H9 (cell line): ENCODE results near the gene PGA3. TPM values are rescaled to one million over a fixed set of nuclear protein-coding genes. Genes with fewer than 3 reads are reported as not detected.

ENCODE experiments used
- DNase-seq: peaks from one replicate; pipeline ENCODE4 v3.0.0-alpha.2; 2017
- H2AFZ ChIP-seq: one replicate; pipeline ENCODE4 v1.6.1; 2013; ENCODE audit warnings: mild to moderate bottlenecking, low read length, control low read depth, moderate library complexity
- H2AK5ac ChIP-seq: 2 replicates; pipeline ENCODE4 v1.6.1; 2013; ENCODE audit warnings: low read length, control low read depth, mixed read lengths; ENCODE audit not compliant: insufficient read length
- H2BK120ac ChIP-seq: one replicate; pipeline ENCODE4 v1.6.1; 2013; ENCODE audit warnings: low read depth, mild to moderate bottlenecking, low read length, control low read depth, inconsistent platforms; ENCODE audit not compliant: poor library complexity, severe bottlenecking
- H2BK12ac ChIP-seq: 2 replicates; pipeline ENCODE4 v1.6.1; 2013; ENCODE audit warnings: low read length, control low read depth, mixed read lengths, low read depth; ENCODE audit not compliant: insufficient read length
- H2BK15ac ChIP-seq: 2 replicates; pipeline ENCODE4 v1.6.1; 2013; ENCODE audit warnings: low read depth, low read length, control low read depth
- H2BK20ac ChIP-seq: one replicate; pipeline ENCODE4 v1.6.1; 2013; ENCODE audit warnings: low read depth, mild to moderate bottlenecking, low read length, control low read depth, inconsistent platforms; ENCODE audit not compliant: poor library complexity, severe bottlenecking
- H2BK5ac ChIP-seq: 2 replicates; pipeline ENCODE4 v1.6.1; 2013; ENCODE audit warnings: low read length, control low read depth, mixed read lengths; ENCODE audit not compliant: insufficient read length
- H3K14ac ChIP-seq: 2 replicates; pipeline ENCODE4 v1.6.1; 2013; ENCODE audit warnings: low read length, control low read depth; ENCODE audit not compliant: insufficient read depth
- H3K18ac ChIP-seq: 2 replicates; pipeline ENCODE4 v1.6.1; 2013; ENCODE audit warnings: low read depth, mild to moderate bottlenecking, mixed read lengths, low read length, control low read depth; ENCODE audit not compliant: insufficient read length
- H3K23ac ChIP-seq: 2 replicates; pipeline ENCODE4 v1.6.1; 2013; ENCODE audit warnings: low read length, control low read depth, mixed read lengths, low read depth; ENCODE audit not compliant: insufficient read length
- H3K23me2 ChIP-seq: 2 replicates; pipeline ENCODE4 v1.6.1; 2013; ENCODE audit warnings: low read depth, mild to moderate bottlenecking, mixed read lengths, low read length, control low read depth; ENCODE audit not compliant: insufficient read length, poor library complexity, severe bottlenecking
- H3K27ac ChIP-seq: 2 replicates; pipeline ENCODE4 v1.5.1; 2013; ENCODE audit warnings: low read length, control low read depth, mixed read lengths, low read depth; ENCODE audit not compliant: insufficient read length
- H3K27me3 ChIP-seq: 2 replicates; pipeline ENCODE4 v1.6.1; 2013; ENCODE audit warnings: low read length, control low read depth, inconsistent platforms; ENCODE audit not compliant: insufficient read depth
- H3K4ac ChIP-seq: 2 replicates; pipeline ENCODE4 v1.6.1; 2013; ENCODE audit warnings: low read depth, mild to moderate bottlenecking, control low read depth, inconsistent platforms, low read length, moderate library complexity
- H3K4me1 ChIP-seq: 2 replicates; pipeline ENCODE4 v1.6.1; 2013; ENCODE audit warnings: low read length, control low read depth, inconsistent platforms; ENCODE audit not compliant: insufficient read depth
- H3K4me2 ChIP-seq: 2 replicates; pipeline ENCODE4 v1.6.1; 2013; ENCODE audit warnings: low read length, control low read depth, mixed read lengths; ENCODE audit not compliant: insufficient read length, insufficient read depth
- H3K56ac ChIP-seq: 2 replicates; pipeline ENCODE4 v1.6.1; 2013; ENCODE audit warnings: low read depth, mild to moderate bottlenecking, mixed read lengths, low read length, control low read depth; ENCODE audit not compliant: insufficient read length
- H3K79me1 ChIP-seq: 2 replicates; pipeline ENCODE4 v1.6.1; 2013; ENCODE audit warnings: low read depth, mild to moderate bottlenecking, moderate library complexity, low read length, control low read depth, inconsistent platforms; ENCODE audit not compliant: insufficient read depth, poor library complexity, severe bottlenecking
- H3K79me2 ChIP-seq: 2 replicates; pipeline ENCODE4 v1.6.1; 2013; ENCODE audit warnings: low read length, control low read depth, inconsistent platforms; ENCODE audit not compliant: insufficient read depth
- H3K9ac ChIP-seq: 2 replicates; pipeline ENCODE4 v1.6.1; 2013; ENCODE audit warnings: low read length, control low read depth, mixed read lengths; ENCODE audit not compliant: insufficient read length; ENCODE audit errors: extremely low read depth
- H3K9me3 ChIP-seq: one replicate; pipeline ENCODE4 v1.6.1; 2013; ENCODE audit warnings: low read depth, low read length, inconsistent platforms; ENCODE audit not compliant: control insufficient read depth
- H3T11ph ChIP-seq: one replicate; pipeline ENCODE4 v1.6.1; 2013; ENCODE audit warnings: mild to moderate bottlenecking, low read length, control low read depth, inconsistent platforms
- H4K20me1 ChIP-seq: one replicate; pipeline ENCODE4 v1.6.1; 2013; ENCODE audit not compliant: control insufficient read depth, insufficient read length, insufficient read depth
- H4K5ac ChIP-seq: 2 replicates; pipeline ENCODE4 v1.6.1; 2013; ENCODE audit warnings: low read depth, mild to moderate bottlenecking, mixed read lengths, low read length, control low read depth; ENCODE audit not compliant: insufficient read length
- H4K8ac ChIP-seq: replicated peaks from 2 replicates; pipeline ENCODE4 v1.6.1; 2013; ENCODE audit warnings: low read length, control low read depth, mixed read lengths, low read depth; ENCODE audit not compliant: insufficient read length
- H4K91ac ChIP-seq: 2 replicates; pipeline ENCODE4 v1.6.1; 2013; ENCODE audit warnings: low read depth, mild to moderate bottlenecking, moderate library complexity, mixed read lengths, low read length, control low read depth; ENCODE audit not compliant: insufficient read length
- H3K27ac Mint-ChIP-seq, 3 experiments: 2 replicates in 2 of 3; 3 replicates in 1 of 3; pipeline ENCODE4 v1.8.0; 2020 to 2021; ENCODE audit warnings: mixed read lengths in 3 of 3, mild to moderate bottlenecking in 1 of 3, moderate library complexity in 1 of 3
- H3K27me3 Mint-ChIP-seq: 2 replicates; pipeline ENCODE4 v1.8.0; 2021; ENCODE audit warnings: low read depth, mild to moderate bottlenecking, moderate library complexity, mixed read lengths
- H3K36me3 Mint-ChIP-seq, 3 experiments: 2 replicates in 2 of 3; 3 replicates in 1 of 3; pipeline ENCODE4 v1.8.0; 2020 to 2021; ENCODE audit warnings: low read depth in 3 of 3, mixed read lengths in 3 of 3; ENCODE audit not compliant: insufficient read depth in 1 of 3
- H3K4me1 Mint-ChIP-seq, 2 experiments: 2 replicates each; pipeline ENCODE4 v1.8.0; 2020; ENCODE audit warnings: mixed read lengths in 2 of 2
- H3K4me3 Mint-ChIP-seq, 2 experiments: 2 replicates in 1 of 2; 3 replicates in 1 of 2; pipeline ENCODE4 v1.8.0; 2020 to 2021; ENCODE audit warnings: mild to moderate bottlenecking in 2 of 2, mixed read lengths in 2 of 2, moderate library complexity in 1 of 2
- H3K9me3 Mint-ChIP-seq, 2 experiments: 2 replicates in 1 of 2; 3 replicates in 1 of 2; pipeline ENCODE4 v1.8.0; 2020; ENCODE audit warnings: mild to moderate bottlenecking in 2 of 2, mixed read lengths in 2 of 2, moderate library complexity in 1 of 2
- WGBS: extraction: QIAGEN DNeasy Blood & Tissue Kit; methylation state at CpG from one replicate; pipeline ENCODE4 v1.1.7; 2013; ENCODE audit warnings: missing lambda C conversion rate, low lambda C conversion rate, mixed read lengths; ENCODE audit not compliant: insufficient read length; ENCODE audit errors: extremely low coverage; 5-methylcytosine and 5-hydroxymethylcytosine counted together
- total RNA-seq: library from RNA; stranded (reverse); gene quantifications from 2 replicates; pipeline ENCODE4 v1.2.1, GENCODE V29; 2021
- TF ChIP-seq, protein P1 (sequence below): fragments of 200-600 bp; sonication (generic); conservative IDR thresholded peaks from 3 replicates; pipeline ENCODE4 v1.8.0; 2021; ENCODE audit warnings: antibody characterized with exemption, mild to moderate bottlenecking

The PGA3 gene
- total RNA-seq, 1 experiment from 2014 or later = not detected

DNA sequence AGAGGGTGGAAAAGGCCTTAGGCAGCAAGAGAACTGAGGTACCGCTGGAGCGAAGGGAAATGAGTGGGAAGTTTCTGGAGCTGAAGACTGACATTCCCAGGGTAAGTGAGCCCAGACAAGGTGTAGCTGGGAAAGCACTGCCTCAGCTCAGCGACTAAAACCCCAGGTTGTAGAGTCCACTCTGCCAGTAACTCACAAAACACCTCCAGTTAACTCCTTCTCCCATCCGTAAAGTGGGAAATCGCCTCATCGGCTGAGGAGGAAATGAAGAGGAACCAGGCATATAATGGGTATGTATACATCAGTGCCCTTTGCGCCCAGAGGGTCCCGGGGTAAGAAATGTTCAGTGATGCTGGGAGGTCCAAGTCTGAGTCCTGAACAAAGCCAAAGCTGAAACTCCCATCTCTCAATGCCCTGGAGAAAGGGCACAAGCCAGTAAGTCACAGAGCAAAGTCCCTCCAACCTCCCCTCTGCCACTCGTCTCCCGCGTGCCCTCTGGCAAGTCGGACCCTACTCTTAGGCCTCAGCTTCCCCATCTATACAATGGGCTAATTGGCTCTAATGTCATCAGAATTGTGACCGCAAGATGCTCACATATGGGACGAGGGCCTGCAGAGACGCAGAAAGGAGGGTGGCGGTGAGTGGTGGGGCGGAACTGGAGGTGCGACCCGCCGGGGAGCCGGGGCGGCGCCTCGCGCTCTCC, 42.7 kb upstream of the PGA3 start:
- H3K79me1 ChIP-seq = no peaks in the 10 kb centered on the region
- no peak overlapping the region for H2BK12ac ChIP-seq
- H4K8ac ChIP-seq = no peak overlapping the region
- H2BK120ac ChIP-seq = no peak overlapping the region
- H3K27me3 ChIP-seq = no peaks in the 10 kb centered on the region
- H3K4me2 ChIP-seq = peak overlapping the region; percentile 51
- H3K23ac ChIP-seq = no peak overlapping the region
- Mint-ChIP-seq H3K36me3 (peaks cover 2 to 11% (median 5%) of the 10 kb centered on the region in 3 experiments; a peak in 5 of 7 replicates), H3K27me3 (peaks cover 2% of the 10 kb centered on the region), H3K9me3 (no peaks in the 10 kb centered on the region), H3K4me3 (peak overlapping the region; percentile 83 to 88), H3K27ac (peak overlapping the region; percentile 92 to 93 (median 92); a peak in 6 of 7 replicates), H3K4me1 (peaks cover 25 to 42% of the 10 kb centered on the region in 2 experiments)
- H2BK5ac ChIP-seq = no peak overlapping the region
- WGBS = no CpG with 5 or more reads among the region's 25 CpGs
- no peak overlapping the region for H3T11ph ChIP-seq
- no peak overlapping the region for H2BK20ac ChIP-seq
- H3K27ac ChIP-seq = no peak overlapping the region
- H4K5ac ChIP-seq = no peak overlapping the region
- no peak overlapping the region for H3K18ac ChIP-seq
- no peak overlapping the region for H2AK5ac ChIP-seq
- H2AFZ ChIP-seq = no peak overlapping the region
- H3K4ac ChIP-seq = no peak overlapping the region
- H3K4me1 ChIP-seq = no peaks in the 10 kb centered on the region
- no peak overlapping the region for H2BK15ac ChIP-seq
- no peaks in the 10 kb centered on the region for H4K20me1 ChIP-seq
- no peaks in the 10 kb centered on the region for H3K23me2 ChIP-seq
- TF ChIP-seq, protein P1, sequence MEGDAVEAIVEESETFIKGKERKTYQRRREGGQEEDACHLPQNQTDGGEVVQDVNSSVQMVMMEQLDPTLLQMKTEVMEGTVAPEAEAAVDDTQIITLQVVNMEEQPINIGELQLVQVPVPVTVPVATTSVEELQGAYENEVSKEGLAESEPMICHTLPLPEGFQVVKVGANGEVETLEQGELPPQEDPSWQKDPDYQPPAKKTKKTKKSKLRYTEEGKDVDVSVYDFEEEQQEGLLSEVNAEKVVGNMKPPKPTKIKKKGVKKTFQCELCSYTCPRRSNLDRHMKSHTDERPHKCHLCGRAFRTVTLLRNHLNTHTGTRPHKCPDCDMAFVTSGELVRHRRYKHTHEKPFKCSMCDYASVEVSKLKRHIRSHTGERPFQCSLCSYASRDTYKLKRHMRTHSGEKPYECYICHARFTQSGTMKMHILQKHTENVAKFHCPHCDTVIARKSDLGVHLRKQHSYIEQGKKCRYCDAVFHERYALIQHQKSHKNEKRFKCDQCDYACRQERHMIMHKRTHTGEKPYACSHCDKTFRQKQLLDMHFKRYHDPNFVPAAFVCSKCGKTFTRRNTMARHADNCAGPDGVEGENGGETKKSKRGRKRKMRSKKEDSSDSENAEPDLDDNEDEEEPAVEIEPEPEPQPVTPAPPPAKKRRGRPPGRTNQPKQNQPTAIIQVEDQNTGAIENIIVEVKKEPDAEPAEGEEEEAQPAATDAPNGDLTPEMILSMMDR = no peak
- no peak overlapping the region for H3K14ac ChIP-seq
- no peak for DNase-seq
- peak overlapping the region; percentile 5 for H3K9ac ChIP-seq
- H3K9me3 ChIP-seq = no peaks in the 10 kb centered on the region
- no peak overlapping the region for H3K56ac ChIP-seq
- no peak overlapping the region for H4K91ac ChIP-seq
- peaks cover 1% of the 10 kb centered on the region; the same call in 1 of the 2 replicates for H3K79me2 ChIP-seq
